ENCODE measurements around the gene CARD11. TPM values are rescaled to one million over a fixed set of nuclear protein-coding genes. Genes with fewer than 3 reads are reported as not detected.
A peak's percentile ranks its signal among the peaks of the same experiment; 100 is the strongest.

Gene CARD11
- total and polyA plus RNA-seq, 7 experiments from 2014 or later = 13.3 to 136 (median 113) TPM

DNA sequence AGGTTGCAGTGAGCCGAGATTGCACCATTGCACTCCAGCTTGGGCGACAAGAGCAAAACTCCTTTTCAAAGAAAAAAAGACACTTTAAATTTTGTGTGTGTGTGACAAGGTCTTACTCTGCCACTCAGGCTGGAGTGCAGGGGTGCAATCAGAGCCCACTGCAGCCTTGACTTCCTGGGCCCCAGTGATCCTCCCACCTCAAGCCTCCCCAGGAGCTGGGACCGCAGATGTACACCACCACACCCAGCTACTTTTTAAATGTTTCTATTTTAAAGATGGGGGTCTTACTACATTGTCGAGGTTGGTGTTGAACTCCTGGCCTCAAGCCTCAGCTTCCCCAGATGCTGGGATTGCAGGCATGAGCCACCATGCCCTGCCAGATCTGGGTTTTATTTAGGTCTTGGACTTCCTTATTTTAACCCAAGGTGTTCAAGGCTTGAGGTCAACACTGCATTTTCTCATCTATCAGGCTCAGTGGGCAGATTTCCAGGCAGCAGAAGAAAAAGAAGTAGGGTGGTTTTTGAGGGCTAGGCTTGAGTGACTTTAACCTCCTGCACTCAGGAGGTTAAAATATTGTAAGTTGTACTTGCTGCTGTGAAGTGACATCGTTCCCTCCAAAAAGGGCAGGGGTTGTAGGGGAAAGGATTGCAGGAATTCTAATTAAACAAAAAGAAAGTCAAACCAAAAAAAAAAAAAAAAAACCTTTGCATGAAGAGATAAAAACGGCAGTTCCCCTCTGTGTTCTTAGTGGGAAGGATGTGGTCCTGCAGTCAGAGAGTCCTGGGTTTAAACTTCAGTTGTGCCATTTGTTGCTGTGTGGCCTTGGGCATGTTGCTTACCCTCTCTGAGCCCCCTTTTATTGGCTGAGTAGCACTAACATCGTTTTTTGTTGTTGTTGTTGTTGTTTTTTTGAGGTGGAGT is 71.5 kb downstream of the CARD11 start:
- peaks cover 0 to 6% (median 4%) of the 10 kb centered on the region in 11 donors for H3K9me3 Mint-ChIP-seq
- peak in 1 of 9 donors; percentile 4 for DNase-seq
- ATAC-seq = no peak
- H3K36me3 ChIP-seq (ENCODE audit: control insufficient read depth in 2 of 3, insufficient read depth in 3 of 3, low read length in 3 of 3) = peaks cover 3 to 31% (median 4%) of the 10 kb centered on the region in 3 experiments
- H3K4me3 ChIP-seq (ENCODE audit: low read length) = no peak overlapping the region
- H3K27me3 Mint-ChIP-seq = no peaks in the 10 kb centered on the region
- intact Hi-C loops (cut with micrococcal nuclease) = no loop called here
- H3K27ac ChIP-seq (ENCODE audit: low read depth, low read length) = peak overlapping the region; percentile 37
- H3K9me3 ChIP-seq (ENCODE audit: control insufficient read depth in 2 of 3, low read length in 3 of 3) = peaks cover 0 to 3% (median 0%) of the 10 kb centered on the region in 3 experiments
- POLR2A ChIA-PET = interaction anchor here (1.6 kb wide), 1 partner anchor 7 kb away, joined by 7 read pairs; no protein-coding TSS in a partner anchor
- peak overlapping the region; percentile 31 to 84 (median 80) for H3K27ac Mint-ChIP-seq
- peaks cover 5 to 24% (median 19%) of the 10 kb centered on the region in 5 donors for H3K36me3 Mint-ChIP-seq
- CTCF ChIA-PET = no interaction called here
- H3K27me3 ChIP-seq (ENCODE audit: control insufficient read depth in 2 of 2, insufficient read depth in 2 of 2, low read length in 2 of 2) = no peaks in the 10 kb centered on the region
- H3K4me1 Mint-ChIP-seq = peaks cover 15 to 44% (median 27%) of the 10 kb centered on the region in 7 donors
- peak overlapping the region in 6 of 10 donors; percentile 10 to 63 (median 52) for H3K4me3 Mint-ChIP-seq
- no peaks in the 10 kb centered on the region for H3K4me1 ChIP-seq (ENCODE audit: control insufficient read depth in 2 of 2, insufficient read depth in 2 of 2, low read length in 2 of 2)

DNA sequence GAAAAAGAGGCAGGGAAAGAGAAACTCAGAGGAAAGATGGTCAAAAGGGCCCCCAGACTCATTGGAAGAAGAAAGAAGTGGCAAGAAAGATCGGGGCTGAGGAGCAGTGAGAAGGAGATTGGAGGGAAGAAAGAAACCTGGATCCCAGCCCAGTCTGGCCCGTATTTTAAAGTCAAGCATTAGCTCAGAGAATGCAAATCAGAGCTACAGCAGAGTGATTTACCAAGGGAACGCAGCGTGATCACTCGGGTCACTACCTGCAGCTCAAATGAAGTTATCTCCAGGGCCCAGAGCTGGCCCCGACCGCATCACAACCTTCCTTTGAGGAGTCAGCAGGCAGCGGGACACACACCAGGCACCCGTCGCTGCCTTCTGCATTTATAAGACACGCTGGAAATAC is 72.8 kb downstream of the CARD11 start:
- no peak overlapping the region for H3K4me3 Mint-ChIP-seq
- ChIA-PET POLR2A (no interaction called here), CTCF (no interaction called here)
- H3K36me3 ChIP-seq (ENCODE audit: control insufficient read depth in 2 of 3, insufficient read depth in 3 of 3, low read length in 3 of 3) = peaks cover 3 to 44% (median 4%) of the 10 kb centered on the region in 3 experiments
- intact Hi-C loops (cut with micrococcal nuclease) = no loop called here
- no peak overlapping the region for H3K27ac Mint-ChIP-seq
- peaks cover 0 to 17% (median 8%) of the 10 kb centered on the region in 3 experiments for H3K9me3 ChIP-seq (ENCODE audit: control insufficient read depth in 2 of 3, low read length in 3 of 3)
- H3K36me3 Mint-ChIP-seq = peaks cover 14 to 37% (median 32%) of the 10 kb centered on the region in 5 donors
- H3K4me1 Mint-ChIP-seq = peaks cover 15 to 39% (median 23%) of the 10 kb centered on the region in 7 donors
- no peak for ATAC-seq
- no peaks in the 10 kb centered on the region for H3K27me3 ChIP-seq (ENCODE audit: control insufficient read depth in 2 of 2, insufficient read depth in 2 of 2, low read length in 2 of 2)
- no peaks in the 10 kb centered on the region for H3K27me3 Mint-ChIP-seq
- H3K9me3 Mint-ChIP-seq = peaks cover 0 to 20% (median 12%) of the 10 kb centered on the region in 11 donors
- DNase-seq = no peak
- no peaks in the 10 kb centered on the region for H3K4me1 ChIP-seq (ENCODE audit: control insufficient read depth in 2 of 2, insufficient read depth in 2 of 2, low read length in 2 of 2)
- H3K4me3 ChIP-seq (ENCODE audit: low read length) = no peak overlapping the region
- no peak overlapping the region for H3K27ac ChIP-seq (ENCODE audit: low read depth, low read length)

DNA sequence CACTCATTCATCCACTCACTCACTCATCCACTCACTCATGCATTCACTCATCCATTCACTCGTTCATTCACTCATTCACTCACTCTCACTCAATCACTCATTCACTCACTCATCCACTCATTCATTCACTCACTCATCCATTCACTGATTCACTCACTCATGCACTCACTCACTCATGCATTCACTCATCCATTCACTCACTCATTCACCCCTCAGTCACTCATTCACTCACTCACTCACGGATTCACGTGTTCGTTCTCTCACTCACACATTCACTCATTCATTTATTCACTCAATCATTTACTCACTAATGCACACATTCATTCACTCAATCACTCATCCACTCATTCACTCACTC is 73.4 kb downstream of the CARD11 start:
- Histone ChIP-seq H3K9me3 (ENCODE audit: control insufficient read depth in 2 of 3, low read length in 3 of 3) (peaks cover 0 to 22% (median 12%) of the 10 kb centered on the region in 3 experiments), H3K4me1 (ENCODE audit: control insufficient read depth in 2 of 2, insufficient read depth in 2 of 2, low read length in 2 of 2) (no peaks in the 10 kb centered on the region), H3K4me3 (ENCODE audit: low read length) (no peak overlapping the region), H3K27ac (ENCODE audit: low read depth, low read length) (no peak overlapping the region), H3K36me3 (ENCODE audit: control insufficient read depth in 2 of 3, insufficient read depth in 3 of 3, low read length in 3 of 3) (peaks cover 3 to 48% (median 4%) of the 10 kb centered on the region in 3 experiments), H3K27me3 (ENCODE audit: control insufficient read depth in 2 of 2, insufficient read depth in 2 of 2, low read length in 2 of 2) (no peaks in the 10 kb centered on the region)
- H3K4me3 Mint-ChIP-seq = no peak overlapping the region
- no peak for DNase-seq
- H3K9me3 Mint-ChIP-seq = peaks cover 0 to 25% (median 17%) of the 10 kb centered on the region in 11 donors
- H3K4me1 Mint-ChIP-seq = peaks cover 15 to 39% (median 23%) of the 10 kb centered on the region in 7 donors
- no peak overlapping the region for H3K27ac Mint-ChIP-seq
- no peak for ATAC-seq
- ChIA-PET CTCF (no interaction called here), POLR2A (no interaction called here)
- peaks cover 18 to 39% (median 37%) of the 10 kb centered on the region in 5 donors for H3K36me3 Mint-ChIP-seq
- H3K27me3 Mint-ChIP-seq = no peaks in the 10 kb centered on the region
- intact Hi-C loops (cut with micrococcal nuclease) = no loop called here

GRCh38 chr7:2969398-2970306 is 74.0 kb downstream of the CARD11 start:
- no peak overlapping the region for H3K4me3 ChIP-seq (ENCODE audit: low read length)
- Mint-ChIP-seq H3K4me1 (peaks cover 15 to 40% (median 24%) of the 10 kb centered on the region in 7 donors), H3K4me3 (no peak overlapping the region), H3K9me3 (peaks cover 0 to 28% (median 18%) of the 10 kb centered on the region in 11 donors), H3K27ac (no peak overlapping the region), H3K27me3 (no peaks in the 10 kb centered on the region), H3K36me3 (peaks cover 18 to 43% (median 41%) of the 10 kb centered on the region in 5 donors)
- H3K4me1 ChIP-seq (ENCODE audit: control insufficient read depth in 2 of 2, insufficient read depth in 2 of 2, low read length in 2 of 2) = no peaks in the 10 kb centered on the region
- ATAC-seq (no peak), DNase-seq (no peak)
- ChIA-PET POLR2A (no interaction called here), CTCF (no interaction called here)
- H3K27ac ChIP-seq (ENCODE audit: low read depth, low read length) = no peak overlapping the region
- peaks cover 0 to 22% (median 12%) of the 10 kb centered on the region in 3 experiments for H3K9me3 ChIP-seq (ENCODE audit: control insufficient read depth in 2 of 3, low read length in 3 of 3)
- intact Hi-C loops (cut with micrococcal nuclease) = no loop called here
- H3K27me3 ChIP-seq (ENCODE audit: control insufficient read depth in 2 of 2, insufficient read depth in 2 of 2, low read length in 2 of 2) = no peaks in the 10 kb centered on the region
- peaks cover 3 to 48% (median 4%) of the 10 kb centered on the region in 3 experiments for H3K36me3 ChIP-seq (ENCODE audit: control insufficient read depth in 2 of 3, insufficient read depth in 3 of 3, low read length in 3 of 3)

DNA sequence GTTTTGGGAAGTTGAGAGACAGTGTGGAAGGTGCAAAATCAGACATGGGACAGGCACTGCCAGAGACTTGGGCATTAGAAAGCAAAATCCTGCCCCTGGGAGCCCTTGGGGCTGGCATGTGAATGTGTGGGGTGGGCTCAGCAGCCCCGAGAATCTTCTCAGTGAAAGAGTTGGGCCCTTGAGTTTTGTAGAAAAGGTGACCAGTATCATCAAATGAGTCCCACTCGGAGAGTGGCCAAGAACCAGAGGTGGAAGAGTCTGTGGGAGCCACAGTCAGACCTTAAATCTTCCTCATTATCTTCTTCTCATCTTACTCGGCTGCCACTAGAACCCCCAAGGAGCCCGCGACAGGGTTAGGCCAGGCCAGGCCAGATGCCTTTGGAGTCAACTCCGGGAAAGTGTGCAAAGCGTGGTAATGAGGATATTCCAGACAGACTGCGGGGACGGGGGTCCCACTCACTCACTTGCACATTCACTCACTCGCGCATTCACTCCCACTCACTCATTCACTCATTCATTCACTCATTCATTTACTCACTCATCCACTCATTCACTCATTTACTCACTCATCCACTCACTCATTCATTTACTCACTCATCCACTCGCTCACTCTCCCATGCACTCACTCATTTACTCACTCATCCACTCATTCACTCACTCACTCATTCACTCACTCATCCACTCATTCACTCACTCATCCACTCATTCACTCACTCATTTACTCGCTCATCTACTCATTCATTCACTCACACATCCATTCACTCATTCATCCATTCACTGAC is 74.9 kb downstream of the CARD11 start:
- H3K4me1 Mint-ChIP-seq = peaks cover 21 to 43% (median 29%) of the 10 kb centered on the region in 7 donors
- H3K4me1 ChIP-seq (ENCODE audit: control insufficient read depth in 2 of 2, insufficient read depth in 2 of 2, low read length in 2 of 2) = no peaks in the 10 kb centered on the region
- no peak for ATAC-seq
- ChIA-PET CTCF (no interaction called here), POLR2A (no interaction called here)
- no peak for DNase-seq
- peaks cover 0 to 22% (median 12%) of the 10 kb centered on the region in 3 experiments for H3K9me3 ChIP-seq (ENCODE audit: control insufficient read depth in 2 of 3, low read length in 3 of 3)
- H3K9me3 Mint-ChIP-seq = peaks cover 0 to 28% (median 18%) of the 10 kb centered on the region in 11 donors
- no peak overlapping the region for H3K4me3 ChIP-seq (ENCODE audit: low read length)
- H3K27me3 Mint-ChIP-seq = no peaks in the 10 kb centered on the region
- no peak overlapping the region for H3K4me3 Mint-ChIP-seq
- H3K36me3 Mint-ChIP-seq = peaks cover 18 to 49% (median 42%) of the 10 kb centered on the region in 5 donors
- no peaks in the 10 kb centered on the region for H3K27me3 ChIP-seq (ENCODE audit: control insufficient read depth in 2 of 2, insufficient read depth in 2 of 2, low read length in 2 of 2)
- H3K27ac ChIP-seq (ENCODE audit: low read depth, low read length) = no peak overlapping the region
- intact Hi-C loops (cut with micrococcal nuclease) = no loop called here
- H3K36me3 ChIP-seq (ENCODE audit: control insufficient read depth in 2 of 3, insufficient read depth in 3 of 3, low read length in 3 of 3) = peaks cover 3 to 39% (median 4%) of the 10 kb centered on the region in 3 experiments
- no peak overlapping the region for H3K27ac Mint-ChIP-seq

DNA sequence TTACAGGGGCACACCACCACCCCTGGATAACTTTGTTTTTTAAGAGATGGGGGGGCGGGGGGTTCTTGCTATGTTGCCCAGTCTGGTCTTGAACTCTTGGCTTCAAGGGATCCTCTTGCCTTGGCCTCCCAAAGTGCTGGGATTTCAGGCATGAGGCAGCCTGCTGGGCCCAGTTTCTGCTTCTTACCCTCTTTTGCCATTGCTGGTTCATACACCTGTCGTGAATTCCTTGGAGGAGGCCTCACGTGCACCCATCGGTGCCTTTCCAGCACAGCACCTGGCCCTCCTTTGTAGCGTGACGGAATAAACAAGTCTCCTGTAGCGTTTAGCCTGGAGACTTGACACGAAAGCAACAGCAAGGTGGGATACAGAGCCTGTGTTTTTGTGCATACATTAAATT is 75.5 kb downstream of the CARD11 start:
- Histone ChIP-seq H3K9me3 (ENCODE audit: control insufficient read depth in 2 of 3, low read length in 3 of 3) (peaks cover 0 to 22% (median 12%) of the 10 kb centered on the region in 3 experiments), H3K36me3 (ENCODE audit: control insufficient read depth in 2 of 3, insufficient read depth in 3 of 3, low read length in 3 of 3) (peaks cover under 1 to 38% (median 3%) of the 10 kb centered on the region in 3 experiments), H3K4me1 (ENCODE audit: control insufficient read depth in 2 of 2, insufficient read depth in 2 of 2, low read length in 2 of 2) (peaks cover 0 to 1% of the 10 kb centered on the region in 2 donors), H3K4me3 (ENCODE audit: low read length) (no peak overlapping the region), H3K27me3 (ENCODE audit: control insufficient read depth in 2 of 2, insufficient read depth in 2 of 2, low read length in 2 of 2) (no peaks in the 10 kb centered on the region), H3K27ac (ENCODE audit: low read depth, low read length) (no peak overlapping the region)
- DNase-seq = no peak
- Mint-ChIP-seq H3K27me3 (no peaks in the 10 kb centered on the region), H3K4me3 (no peak overlapping the region), H3K27ac (no peak overlapping the region), H3K9me3 (peaks cover 0 to 28% (median 18%) of the 10 kb centered on the region in 11 donors), H3K4me1 (peaks cover 18 to 43% (median 29%) of the 10 kb centered on the region in 7 donors), H3K36me3 (peaks cover 18 to 47% (median 38%) of the 10 kb centered on the region in 5 donors)
- intact Hi-C loops (cut with micrococcal nuclease) = no loop called here
- ChIA-PET POLR2A (interaction anchor here (1.1 kb wide), 1 partner anchor 15 kb away, joined by 3 read pairs; no protein-coding TSS in a partner anchor), CTCF (no interaction called here)
- no peak for ATAC-seq
